KMS-11 (cell line): ENCODE data around the gene NR2E3.
A peak's percentile ranks its signal among the peaks of the same experiment; 100 is the strongest.

Experiments
- H2AFZ ChIP-seq: fragments of 200-600 bp; sonication (generic); 2 replicates; pipeline ENCODE4 v1.6.1; 2016; ENCODE audit warnings: antibody characterized with exemption, mixed run types, low read depth
- H3K27ac ChIP-seq: fragments of 200-600 bp; sonication (generic); 2 replicates; pipeline ENCODE4 v1.6.1; 2016; ENCODE audit warnings: mild to moderate bottlenecking, mixed run types
- H3K27me3 ChIP-seq: fragments of 200-600 bp; sonication (generic); 2 replicates; pipeline ENCODE4 v1.6.1; 2017; ENCODE audit warnings: mild to moderate bottlenecking, low read depth, mixed run types, moderate library complexity; ENCODE audit not compliant: insufficient read depth
- H3K36me3 ChIP-seq: fragments of 200-600 bp; sonication (generic); 2 replicates; pipeline ENCODE4 v1.6.1; 2017; ENCODE audit warnings: mild to moderate bottlenecking, mixed run types; ENCODE audit not compliant: insufficient read depth
- H3K4me1 ChIP-seq: fragments of 200-600 bp; sonication (generic); 2 replicates; pipeline ENCODE4 v1.6.1; 2016; ENCODE audit warnings: mild to moderate bottlenecking, low read depth, mixed run types; ENCODE audit not compliant: poor library complexity, severe bottlenecking
- H3K4me2 ChIP-seq: fragments of 200-600 bp; sonication (generic); 2 replicates; pipeline ENCODE4 v1.7.0; 2016; ENCODE audit warnings: mild to moderate bottlenecking, mixed run types
- H3K4me3 ChIP-seq: fragments of 200-600 bp; sonication (generic); IDR thresholded peaks from 2 replicates; pipeline ENCODE4 v1.6.1; 2017; ENCODE audit warnings: low read depth, low read length, mixed read lengths; ENCODE audit not compliant: insufficient read depth
- H3K79me2 ChIP-seq: fragments of 200-600 bp; sonication (generic); 2 replicates; pipeline ENCODE4 v1.6.1; 2016; ENCODE audit warnings: low read depth, mixed run types; ENCODE audit not compliant: insufficient read depth
- H3K9ac ChIP-seq: fragments of 200-600 bp; sonication (generic); 2 replicates; pipeline ENCODE4 v1.6.1; 2016; ENCODE audit warnings: mild to moderate bottlenecking, mixed run types
- H4K20me1 ChIP-seq: fragments of 200-600 bp; sonication (generic); 2 replicates; pipeline ENCODE4 v1.6.1; 2016; ENCODE audit warnings: mild to moderate bottlenecking, mixed run types; ENCODE audit not compliant: insufficient read depth
- CTCF ChIP-seq: fragments of 200-600 bp; sonication (generic); conservative IDR thresholded peaks from 2 replicates; pipeline ENCODE4 v1.6.1; 2017; ENCODE audit warnings: low read depth, mild to moderate bottlenecking, antibody characterized with exemption, low read length, moderate library complexity, mixed read lengths

The NR2E3 gene

GRCh38 chr15:71779073-71779797 lies 31.1 kb upstream of the NR2E3 start:
- H3K27me3 ChIP-seq, result no peaks in the 10 kb centered on the region
- H3K4me3 ChIP-seq, result no peak overlapping the region
- H3K4me1 ChIP-seq, result peaks cover 4% of the 10 kb centered on the region
- no peak overlapping the region for H3K9ac ChIP-seq
- H2AFZ ChIP-seq, result no peak overlapping the region
- H4K20me1 ChIP-seq, result no peaks in the 10 kb centered on the region
- no peaks in the 10 kb centered on the region for H3K79me2 ChIP-seq
- no peak overlapping the region for H3K27ac ChIP-seq
- no peak overlapping the region for H3K4me2 ChIP-seq
- no peaks in the 10 kb centered on the region for H3K36me3 ChIP-seq
- no peak for TF ChIP-seq CTCF

GRCh38 chr15:71780115-71780976 lies 30.0 kb upstream of the NR2E3 start:
- Histone ChIP-seq H3K27ac (no peak overlapping the region), H4K20me1 (no peaks in the 10 kb centered on the region), H3K79me2 (no peaks in the 10 kb centered on the region), H3K9ac (no peak overlapping the region), H3K27me3 (no peaks in the 10 kb centered on the region), H3K36me3 (no peaks in the 10 kb centered on the region), H2AFZ (peak overlapping the region; percentile 47), H3K4me1 (peaks cover 4% of the 10 kb centered on the region), H3K4me3 (no peak overlapping the region), H3K4me2 (peak overlapping the region; percentile 39; the same call in 1 of the 2 replicates)
- peak; percentile 85 for TF ChIP-seq CTCF

- peaks cover 4% of the 10 kb centered on the region for H3K4me1 ChIP-seq
- H4K20me1 ChIP-seq, result no peaks in the 10 kb centered on the region
- H3K27me3 ChIP-seq, result no peaks in the 10 kb centered on the region
- H3K4me2 ChIP-seq, result no peak overlapping the region
- H2AFZ ChIP-seq, result 0 out of 2 replicates have a peak overlapping the region, but pooled peaks have one; percentile 1
- no peaks in the 10 kb centered on the region for H3K79me2 ChIP-seq
- H3K27ac ChIP-seq, result no peak overlapping the region
- H3K9ac ChIP-seq, result no peak overlapping the region
- TF ChIP-seq CTCF, result no peak
- H3K36me3 ChIP-seq, result no peaks in the 10 kb centered on the region
- H3K4me3 ChIP-seq, result no peak overlapping the region
These were observed 29.0 kb upstream of the NR2E3 start for GRCh38 chr15:71781179-71781964.

GRCh38 chr15:71781965-71782265 lies 28.4 kb upstream of the NR2E3 start:
- H3K4me3 ChIP-seq, result no peak overlapping the region
- H3K4me2 ChIP-seq, result no peak overlapping the region
- no peak for TF ChIP-seq CTCF

More at GRCh38 chr15:71781965-71782265, 28.4 kb upstream of the NR2E3 start:
- Histone ChIP-seq H3K27me3 (no peaks in the 10 kb centered on the region), H4K20me1 (no peaks in the 10 kb centered on the region), H3K27ac (no peak overlapping the region), H3K9ac (no peak overlapping the region), H2AFZ (no peak overlapping the region), H3K79me2 (no peaks in the 10 kb centered on the region), H3K4me1 (peaks cover 4% of the 10 kb centered on the region), H3K36me3 (no peaks in the 10 kb centered on the region)
